HG02763 (cell line): ENCODE measurements around the gene CRB3.
A peak's percentile ranks its signal among the peaks of the same experiment; 100 is the strongest.
"Not testable (repeated sequence)": the region's sequence is repeated elsewhere in the genome, so short reads cannot be mapped to it uniquely, and the experiment has no call there.

Source experiments
- ATAC-seq: cut with Tn5 transposase; IDR thresholded peaks from one replicate; pipeline ENCODE4 v1.9.1; 2021; ENCODE audit warnings: mild to moderate bottlenecking, moderate library complexity; ENCODE audit not compliant: unreplicated experiment

CRB3 gene

GRCh38 chr19:6490134-6490533, 26.1 kb downstream of the CRB3 start:
- no peak for ATAC-seq

GRCh38 chr19:6491802-6492592, 27.9 kb downstream of the CRB3 start:
- ATAC-seq, result no peak

GRCh38 chr19:6494438-6495036, 30.5 kb downstream of the CRB3 start:
- ATAC-seq, result no peak

- no peak for ATAC-seq
These were observed 31.9 kb downstream of the CRB3 start for GRCh38 chr19:6495947-6496346.

GRCh38 chr19:6498294-6499036, 34.4 kb downstream of the CRB3 start:
- ATAC-seq, result no peak

- ATAC-seq, result no peak
These were observed 35.1 kb downstream of the CRB3 start for GRCh38 chr19:6499052-6499790.

- ATAC-seq, result no peak
These were observed 37.0 kb downstream of the CRB3 start for GRCh38 chr19:6500837-6501739.

- no peak for ATAC-seq
These were observed 37.9 kb downstream of the CRB3 start, which contains the start of gene TUBB4A for GRCh38 chr19:6501740-6502648. Gene TUBB4A (minus strand): TSS chr19:6502309. CDS start chr19:6502212, 97 bp downstream.

- no peak for ATAC-seq
These were observed 39.5 kb downstream of the CRB3 start for GRCh38 chr19:6503407-6504201.

- not testable (repeated sequence) for ATAC-seq
These were observed 44.1 kb downstream of the CRB3 start for GRCh38 chr19:6508028-6508771.

- ATAC-seq, result no peak
These were observed 45.3 kb downstream of the CRB3 start for GRCh38 chr19:6509118-6509971.

GRCh38 chr19:6510618-6511017, 46.5 kb downstream of the CRB3 start:
- no peak for ATAC-seq

- no peak for ATAC-seq
These were observed 50.0 kb downstream of the CRB3 start for GRCh38 chr19:6514089-6514488.

- no peak for ATAC-seq
These were observed 51.0 kb downstream of the CRB3 start for GRCh38 chr19:6514926-6515544.

- ATAC-seq, result peak; percentile 38
These were observed 52.1 kb downstream of the CRB3 start for GRCh38 chr19:6516018-6516658.
